IMR-90 (cell line): ENCODE data around the gene THEM4. TPM values are rescaled to one million over a fixed set of nuclear protein-coding genes. Genes with fewer than 3 reads are reported as not detected.
A peak's percentile ranks its signal among the peaks of the same experiment; 100 is the strongest.

ENCODE experiments used
- ATAC-seq: fragments of 200-7000 bp; cut with Tn5 transposase; 2 replicates; pipeline ENCODE4 v1.9.1; 2020; ENCODE audit warnings: low read depth, mild to moderate bottlenecking, moderate library complexity
- BruUV-seq: library from RNA; stranded (reverse); fragments of 400-500 nt; replicated peaks from 2 replicates; lab custom pipeline; 2021; lab: Mats Ljungman, UMichigan
- CTCF ChIA-PET: fragments of 300-600 bp; formaldehyde crosslinking; extraction: SDS; loops from one replicate; lab custom pipeline; 2021; ENCODE audit warnings: antibody characterized with exemption; lab: Yijun Ruan, JAX
- POLR2A ChIA-PET: fragments of 300-600 bp; sonication (Branson Sonifier 250); formaldehyde crosslinking; loops from one replicate; lab custom pipeline; 2022; ENCODE audit warnings: antibody characterized with exemption; ENCODE audit not compliant: unreplicated experiment; lab: Charles Lee
- DNase-seq: peaks from one replicate; pipeline ENCODE4 v3.0.0; 2013
- H2AFZ ChIP-seq: replicated peaks from 2 replicates; pipeline ENCODE3; 2013; ENCODE audit warnings: low read length, mild to moderate bottlenecking; ENCODE audit not compliant: poor library complexity
- H2AK5ac ChIP-seq: 2 replicates; pipeline ENCODE4 v1.6.1; 2013; ENCODE audit warnings: low read depth, low read length, inconsistent platforms
- H2AK9ac ChIP-seq: replicated peaks from 2 replicates; pipeline ENCODE3; 2013; ENCODE audit warnings: mild to moderate bottlenecking, low read depth, low read length, moderate library complexity; ENCODE audit not compliant: poor library complexity
- H2BK120ac ChIP-seq: 2 replicates; pipeline ENCODE4 v1.6.1; 2013; ENCODE audit warnings: low read depth, low read length, inconsistent platforms
- H2BK15ac ChIP-seq: 3 replicates; pipeline ENCODE4 v1.6.1; 2013; ENCODE audit warnings: low read depth, low read length, inconsistent platforms
- H2BK20ac ChIP-seq: 2 replicates; pipeline ENCODE4 v1.6.1; 2013; ENCODE audit warnings: low read depth, mild to moderate bottlenecking, inconsistent platforms, low read length, moderate library complexity
- H2BK5ac ChIP-seq: 2 replicates; pipeline ENCODE4 v1.6.1; 2013; ENCODE audit warnings: mild to moderate bottlenecking, low read depth, low read length, inconsistent platforms; ENCODE audit not compliant: poor library complexity, severe bottlenecking
- H3K14ac ChIP-seq: replicated peaks from 2 replicates; pipeline ENCODE4 v1.6.1; 2013; ENCODE audit warnings: low read depth, low read length, inconsistent platforms
- H3K18ac ChIP-seq: 2 replicates; pipeline ENCODE4 v1.6.1; 2013; ENCODE audit warnings: low read depth, low read length, control low read depth
- H3K23ac ChIP-seq: 2 replicates; pipeline ENCODE4 v1.6.1; 2013; ENCODE audit warnings: low read depth, low read length, inconsistent platforms
- H3K27ac ChIP-seq: 2 replicates; pipeline ENCODE4 v1.5.1; 2013; ENCODE audit warnings: mild to moderate bottlenecking, control low read depth, low read length; ENCODE audit not compliant: insufficient read depth
- H3K27me3 ChIP-seq: 2 replicates; pipeline ENCODE4 v1.6.1; 2013; ENCODE audit warnings: low read length; ENCODE audit not compliant: control insufficient read depth, insufficient read depth
- H3K36me3 ChIP-seq: 2 replicates; pipeline ENCODE4 v1.6.1; 2013; ENCODE audit warnings: low read length, mixed read lengths; ENCODE audit not compliant: control insufficient read depth, insufficient read depth
- H3K4ac ChIP-seq: 2 replicates; pipeline ENCODE4 v1.6.1; 2013; ENCODE audit warnings: low read depth, low read length, inconsistent platforms
- H3K4me1 ChIP-seq: 2 replicates; pipeline ENCODE4 v1.6.1; 2013; ENCODE audit warnings: low read length, mixed read lengths; ENCODE audit not compliant: control insufficient read depth, insufficient read depth
- H3K4me2 ChIP-seq: 2 replicates; pipeline ENCODE4 v1.6.1; 2013; ENCODE audit warnings: low read depth, mild to moderate bottlenecking, control low read depth, low read length, moderate library complexity
- H3K4me3 ChIP-seq: 2 replicates; pipeline ENCODE4 v1.5.1; 2013; ENCODE audit warnings: low read depth, mild to moderate bottlenecking, control low read depth, low read length, moderate library complexity; ENCODE audit not compliant: insufficient read depth
- H3K56ac ChIP-seq: 2 replicates; pipeline ENCODE4 v1.6.1; 2013; ENCODE audit warnings: low read length, inconsistent platforms; ENCODE audit not compliant: insufficient read depth; ENCODE audit errors: extremely low read depth
- H3K79me1 ChIP-seq, 2 experiments: 2 replicates each; pipeline ENCODE4 v1.6.1; 2013; ENCODE audit warnings: low read length in 2 of 2, inconsistent platforms in 1 of 2, low read depth in 1 of 2
- H3K9ac ChIP-seq: 2 replicates; pipeline ENCODE4 v1.6.1; 2013; ENCODE audit warnings: low read depth, low read length, control low read depth
- H3K9me1 ChIP-seq: 2 replicates; pipeline ENCODE4 v1.6.1; 2013; ENCODE audit warnings: low read length, inconsistent platforms; ENCODE audit not compliant: insufficient read depth
- H3K9me3 ChIP-seq: 2 replicates; pipeline ENCODE4 v1.6.1; 2013; ENCODE audit warnings: low read length; ENCODE audit not compliant: control insufficient read depth, insufficient read depth
- H4K20me1 ChIP-seq: 2 replicates; pipeline ENCODE4 v1.6.1; 2013; ENCODE audit warnings: low read length, inconsistent platforms; ENCODE audit not compliant: insufficient read depth
- H4K5ac ChIP-seq: 2 replicates; pipeline ENCODE4 v1.6.1; 2013; ENCODE audit warnings: mild to moderate bottlenecking, low read depth, low read length, control low read depth
- H4K8ac ChIP-seq, 2 experiments: 2 replicates each; pipeline ENCODE4 v1.6.1; 2013; ENCODE audit warnings: low read depth in 2 of 2, low read length in 2 of 2, control low read depth in 1 of 2, inconsistent platforms in 1 of 2
- H4K91ac ChIP-seq: 2 replicates; pipeline ENCODE4 v1.6.1; 2013; ENCODE audit warnings: low read depth, low read length, inconsistent platforms; ENCODE audit not compliant: insufficient read depth
- CEBPB ChIP-seq: IDR thresholded peaks from 2 replicates; pipeline ENCODE4 v1.6.1; 2012; ENCODE audit warnings: low read depth, low read length, improper control_type of control experiment
- CTCF ChIP-seq: conservative IDR thresholded peaks from 2 replicates; pipeline ENCODE4 v1.5.1; 2012; ENCODE audit warnings: mild to moderate bottlenecking, low read depth, low read length, improper control_type of control experiment
- FOS ChIP-seq: fragments of 150-350 bp; IDR thresholded peaks from 2 replicates; pipeline ENCODE4 v1.6.1; 2016; ENCODE audit warnings: low read depth, low read length
- RCOR1 ChIP-seq: IDR thresholded peaks from 2 replicates; pipeline ENCODE4 v1.6.1; 2012; ENCODE audit warnings: mild to moderate bottlenecking, low read length, improper control_type of control experiment; ENCODE audit not compliant: insufficient replicate concordance
- WGBS, 2 experiments: methylation state at CpG; one replicate each; pipeline versions ENCODE4 v1.1.5 to v1.1.7; 2013; ENCODE audit warnings: missing lambda C conversion rate in 2 of 2; ENCODE audit not compliant: insufficient read length in 1 of 2; ENCODE audit errors: extremely low coverage in 2 of 2; 5-methylcytosine and 5-hydroxymethylcytosine counted together
- dilution Hi-C: fragments of 300-500 bp; cut with HindIII; formaldehyde crosslinking; loops from one replicate; pipeline ENCODE4 v1.14.3; 2018; ENCODE audit warnings: low sequenced_read_pairs; ENCODE audit not compliant: unreplicated experiment
- in situ Hi-C: fragments of 300-500 bp; cut with MboI; formaldehyde crosslinking; loops from 3 replicates; pipeline ENCODE4 v1.14.3; 2019; ENCODE audit warnings: low sequenced_read_pairs, inconsistent platforms, mixed read lengths
- intact Hi-C: fragments of 100-400 bp; cut with micrococcal nuclease; formaldehyde crosslinking; loops from 2 replicates; pipeline ENCODE4 v1.10.0; 2022
- polyA plus RNA-seq, 3 experiments: library from polyadenylated mRNA; depleted of rRNA; stranded (reverse); fragments of >200 nt; gene quantifications; 2 replicates each; pipeline ENCODE4 v1.2.3, GENCODE V29; 2012; ENCODE audit warnings: low replicate concordance in 1 of 3
- total RNA-seq: library from RNA; depleted of rRNA; stranded (reverse); fragments of >200 nt; gene quantifications from 2 replicates; pipeline ENCODE4 v1.2.3, GENCODE V29; 2012

THEM4 gene
- total and polyA plus RNA-seq, 2 of the 4 experiments (the other 2 are of a cell fraction), result 7.3 to 15.7 TPM

- peak overlapping the region; percentile 21; the same call in 1 of the 2 replicates for H3K4me2 ChIP-seq
- DNase-seq (peak; percentile 74), ATAC-seq (peak; percentile 63)
- no peak overlapping the region for H3K23ac ChIP-seq
- peak overlapping the region; percentile 34 for H2BK5ac ChIP-seq
- H3K79me1 ChIP-seq, result no peaks in the 10 kb centered on the region
- H3K56ac ChIP-seq, result no peak overlapping the region
- H2AK5ac ChIP-seq, result no peak overlapping the region
- 100% methylated on average over 1 of the region's 7 CpGs; no CpG with 5 or more reads in 1 of the 2 experiments for WGBS, 2 experiments
- peak overlapping the region in 1 of 2 experiments; percentile 9; a peak in 1 of 4 replicates for H4K8ac ChIP-seq
- no peak overlapping the region for H3K4me3 ChIP-seq
- ChIA-PET CTCF (no interaction called here), POLR2A (no interaction called here)
- peak overlapping the region; percentile 9; the same call in 1 of the 2 replicates for H3K18ac ChIP-seq
- intact Hi-C loops, result no loop called here
- in situ Hi-C loops, result no loop called here
- H2BK20ac ChIP-seq, result no peak overlapping the region
- dilution Hi-C loops, result no loop called here
- H4K91ac ChIP-seq, result no peak overlapping the region
- peaks cover 11% of the 10 kb centered on the region for H3K27me3 ChIP-seq
- no peaks in the 10 kb centered on the region for H4K20me1 ChIP-seq
- no peak overlapping the region for H3K14ac ChIP-seq
- no peak overlapping the region for H2AFZ ChIP-seq
- no peak overlapping the region for H2BK15ac ChIP-seq
- no peak overlapping the region for H3K9ac ChIP-seq
- BruUV-seq, result no TSS peak
- peak overlapping the region; percentile 65; the same call in 1 of the 2 replicates for H3K27ac ChIP-seq
- H3K9me1 ChIP-seq, result no peaks in the 10 kb centered on the region
- H4K5ac ChIP-seq, result peak overlapping the region; percentile 13; the same call in 1 of the 2 replicates
- H2AK9ac ChIP-seq, result no peak overlapping the region
- no peak overlapping the region for H3K4ac ChIP-seq
- no peaks in the 10 kb centered on the region for H3K9me3 ChIP-seq
- H3K36me3 ChIP-seq, result no peaks in the 10 kb centered on the region
- H2BK120ac ChIP-seq, result no peak overlapping the region
- TF ChIP-seq CTCF, result no peak
- TF ChIP-seq CEBPB, result peak; percentile 91
- peak; percentile 80 for TF ChIP-seq FOS
- TF ChIP-seq RCOR1, result peak; percentile 92
- no peaks in the 10 kb centered on the region for H3K4me1 ChIP-seq
These were observed 41.4 kb downstream of the THEM4 start for GRCh38 chr1:151867765-151868411.
